Right lobe of liver (tissue), 6 donors: ENCODE data around the gene TOR4A. TPM values are rescaled to one million over a fixed set of nuclear protein-coding genes. Genes with fewer than 3 reads are reported as not detected.

Experiments used
- ATAC-seq, 4 donors: fragments of 200-7000 bp; cut with Tn5 transposase; one replicate each; pipeline ENCODE4 v1.9.1; 2020; ENCODE audit warnings: mild to moderate bottlenecking in 4 of 4, moderate library complexity in 4 of 4
- DNase-seq, 3 donors: peaks; one replicate each; pipeline ENCODE4 v3.0.0-alpha.2; 2020
- H3K27ac ChIP-seq, 3 donors: fragments of 200-600 bp; one replicate each; pipeline ENCODE4 v1.8.0; 2022
- H3K27me3 ChIP-seq, 2 donors: fragments of 200-600 bp; one replicate each; pipeline ENCODE4 v1.8.0; 2022
- H3K36me3 ChIP-seq, 4 donors: fragments of 200-600 bp; sonication (generic) in 1 of 4; one replicate each; pipeline versions ENCODE4 v1.5.1 to v1.8.0; 2017 to 2022; ENCODE audit warnings: control low read depth in 1 of 4
- H3K4me1 ChIP-seq, 4 donors: fragments of 200-600 bp; sonication (generic) in 1 of 4; one replicate each; pipeline versions ENCODE4 v1.5.1 to v1.8.0; 2017 to 2022; ENCODE audit warnings: control low read depth in 1 of 4
- H3K4me3 ChIP-seq, 3 donors: fragments of 200-600 bp; one replicate each; pipeline ENCODE4 v1.8.0; 2022
- H3K9me3 ChIP-seq, 4 donors: fragments of 200-600 bp; sonication (generic) in 1 of 4; one replicate each; pipeline versions ENCODE4 v1.5.1 to v1.8.0; 2017 to 2022; ENCODE audit warnings: control low read depth in 1 of 4
- POLR2A ChIP-seq: fragments of 450-650 bp; IDR thresholded peaks from one replicate; pipeline ENCODE4 v1.6.1; 2017; ENCODE audit warnings: antibody characterized with exemption, mild to moderate bottlenecking
- WGBS: methylation state at CpG from one replicate; pipeline ENCODE4 v1.1.6; 2018; ENCODE audit warnings: low coverage, low lambda C conversion rate; ENCODE audit not compliant: insufficient coverage; ENCODE audit errors: missing lambda C conversion rate; 5-methylcytosine and 5-hydroxymethylcytosine counted together
- intact Hi-C, 2 donors: fragments of 100-400 bp; cut with DNase I; formaldehyde crosslinking; loops; one replicate each; pipeline versions ENCODE4 v1.11.2 to v1.14.1; 2022
- total RNA-seq, 6 experiments: library from RNA; depleted of rRNA in 2 of 6; stranded (reverse); fragments of >200 nt in 2 of 6; fragmentation: NEBNext Ultra II Directional in 3 of 6; extraction: Animal tissue kit (Norgen Biotek cat#: 25700) in 3 of 6; gene quantifications; one replicate each; pipeline versions ENCODE4 v1.1.0 to v1.2.4, GENCODE V29; 2016 to 2023
- TF ChIP-seq, protein P1 (sequence below), 4 donors: fragments of 200-600 bp in 3 of 4; fragments of 450-650 bp in 1 of 4; IDR thresholded peaks; one replicate each; pipeline versions ENCODE4 v1.5.1 to v1.8.0; 2016 to 2022; ENCODE audit warnings: antibody characterized with exemption in 4 of 4, mild to moderate bottlenecking in 2 of 4
- donor health status: DM: no; HTN: yes; CAD: no.
- donor health status: DM: no; HTN: no; CAD: no.
- donor health status: DM: no; HTN: no; CAD: no.
- donor health status: DM: no; HTN: yes; CAD: no.
- donor health status: DM: no; HTN: yes; CAD: no.

TOR4A gene
- total RNA-seq, 6 experiments from 2014 or later: 2.2 to 4.9 (median 3.7) TPM

- H3K9me3 ChIP-seq: no peaks in the 10 kb centered on the region
- peak overlapping the region; percentile 70 to 95 (median 74) for H3K27ac ChIP-seq
- TF ChIP-seq POLR2A: no peak
- TF ChIP-seq, protein P1, sequence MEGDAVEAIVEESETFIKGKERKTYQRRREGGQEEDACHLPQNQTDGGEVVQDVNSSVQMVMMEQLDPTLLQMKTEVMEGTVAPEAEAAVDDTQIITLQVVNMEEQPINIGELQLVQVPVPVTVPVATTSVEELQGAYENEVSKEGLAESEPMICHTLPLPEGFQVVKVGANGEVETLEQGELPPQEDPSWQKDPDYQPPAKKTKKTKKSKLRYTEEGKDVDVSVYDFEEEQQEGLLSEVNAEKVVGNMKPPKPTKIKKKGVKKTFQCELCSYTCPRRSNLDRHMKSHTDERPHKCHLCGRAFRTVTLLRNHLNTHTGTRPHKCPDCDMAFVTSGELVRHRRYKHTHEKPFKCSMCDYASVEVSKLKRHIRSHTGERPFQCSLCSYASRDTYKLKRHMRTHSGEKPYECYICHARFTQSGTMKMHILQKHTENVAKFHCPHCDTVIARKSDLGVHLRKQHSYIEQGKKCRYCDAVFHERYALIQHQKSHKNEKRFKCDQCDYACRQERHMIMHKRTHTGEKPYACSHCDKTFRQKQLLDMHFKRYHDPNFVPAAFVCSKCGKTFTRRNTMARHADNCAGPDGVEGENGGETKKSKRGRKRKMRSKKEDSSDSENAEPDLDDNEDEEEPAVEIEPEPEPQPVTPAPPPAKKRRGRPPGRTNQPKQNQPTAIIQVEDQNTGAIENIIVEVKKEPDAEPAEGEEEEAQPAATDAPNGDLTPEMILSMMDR (IDR thresholded peaks at IDR 0.05): no peak
- peak overlapping the region; percentile 39 to 57 (median 49) for H3K4me3 ChIP-seq
- peaks cover 0 to 10% (median 0%) of the 10 kb centered on the region in 4 donors for H3K36me3 ChIP-seq
- intact Hi-C loops: no loop called here
- DNase-seq: peak; percentile 75 to 77 (median 76)
- H3K4me1 ChIP-seq: peaks cover 0 to 5% (median 0%) of the 10 kb centered on the region in 4 donors
- WGBS: 16% methylated on average over 12 of the region's 30 CpGs
- ATAC-seq: peak; percentile 38 to 62 (median 46)
- H3K27me3 ChIP-seq: no peaks in the 10 kb centered on the region
Observed at GRCh38 chr9:137276473-137277328, 825 bp upstream of the TOR4A start.

DNA sequence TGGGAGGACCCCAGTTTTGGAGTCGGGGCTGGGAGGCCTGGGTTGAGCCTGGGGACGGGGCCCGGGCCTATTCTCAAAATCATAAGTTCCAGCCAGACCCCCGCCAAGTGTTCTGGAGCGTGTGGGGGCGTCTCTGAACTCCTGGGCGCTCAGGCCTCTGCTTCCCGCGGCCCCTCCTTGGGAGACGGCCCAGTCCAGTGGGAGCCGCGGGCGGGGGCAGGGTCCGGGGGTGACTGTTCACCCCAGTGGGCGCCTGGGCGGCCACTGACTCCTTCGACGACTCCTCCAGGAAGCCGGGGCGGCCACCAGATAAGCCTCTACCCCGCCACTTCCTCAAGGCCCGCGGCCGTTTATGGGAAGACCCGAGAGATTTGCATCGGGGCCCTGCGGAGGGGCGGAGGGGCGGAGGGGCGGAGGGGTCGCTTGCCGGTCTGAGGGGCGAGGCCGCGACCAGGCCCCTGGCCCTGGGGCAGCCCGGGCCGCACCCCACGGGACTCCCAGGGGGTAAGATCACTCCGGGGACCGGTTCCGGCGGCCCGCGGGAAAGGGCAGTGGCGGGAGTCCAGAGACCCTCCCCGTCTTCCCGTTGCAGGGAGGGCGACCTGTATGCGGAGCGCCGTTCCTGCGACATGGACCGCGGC is 655 bp downstream of the TOR4A start:
- peak; percentile 58 to 67 (median 59) for DNase-seq
- peak overlapping the region; percentile 70 to 95 (median 74) for H3K27ac ChIP-seq
- no peaks in the 10 kb centered on the region for H3K9me3 ChIP-seq
- intact Hi-C loops: no loop called here
- no CpG with 5 or more reads among the region's 54 CpGs for WGBS
- ATAC-seq: peak; percentile 4 to 38 (median 16)
- no peaks in the 10 kb centered on the region for H3K36me3 ChIP-seq
- peak overlapping the region; percentile 39 to 57 (median 49) for H3K4me3 ChIP-seq
- TF ChIP-seq POLR2A: no peak
- TF ChIP-seq, protein P1 (IDR thresholded peaks at IDR 0.05): no peak
- peaks cover 0 to 5% (median 0%) of the 10 kb centered on the region in 4 donors for H3K4me1 ChIP-seq
- H3K27me3 ChIP-seq: no peaks in the 10 kb centered on the region

GRCh38 chr9:137278721-137279711 is 1.5 kb downstream of the TOR4A start:
- no peak for ATAC-seq
- no peaks in the 10 kb centered on the region for H3K36me3 ChIP-seq
- DNase-seq: peak in 1 of 3 donors; percentile 52
- no peaks in the 10 kb centered on the region for H3K27me3 ChIP-seq
- H3K4me1 ChIP-seq: no peaks in the 10 kb centered on the region
- intact Hi-C loops: no loop called here
- H3K4me3 ChIP-seq: peak overlapping the region; percentile 39 to 57 (median 49)
- no peak overlapping the region for H3K27ac ChIP-seq
- H3K9me3 ChIP-seq: no peaks in the 10 kb centered on the region
- 98% methylated on average over 13 of the region's 139 CpGs for WGBS
- no peak for TF ChIP-seq POLR2A

DNA sequence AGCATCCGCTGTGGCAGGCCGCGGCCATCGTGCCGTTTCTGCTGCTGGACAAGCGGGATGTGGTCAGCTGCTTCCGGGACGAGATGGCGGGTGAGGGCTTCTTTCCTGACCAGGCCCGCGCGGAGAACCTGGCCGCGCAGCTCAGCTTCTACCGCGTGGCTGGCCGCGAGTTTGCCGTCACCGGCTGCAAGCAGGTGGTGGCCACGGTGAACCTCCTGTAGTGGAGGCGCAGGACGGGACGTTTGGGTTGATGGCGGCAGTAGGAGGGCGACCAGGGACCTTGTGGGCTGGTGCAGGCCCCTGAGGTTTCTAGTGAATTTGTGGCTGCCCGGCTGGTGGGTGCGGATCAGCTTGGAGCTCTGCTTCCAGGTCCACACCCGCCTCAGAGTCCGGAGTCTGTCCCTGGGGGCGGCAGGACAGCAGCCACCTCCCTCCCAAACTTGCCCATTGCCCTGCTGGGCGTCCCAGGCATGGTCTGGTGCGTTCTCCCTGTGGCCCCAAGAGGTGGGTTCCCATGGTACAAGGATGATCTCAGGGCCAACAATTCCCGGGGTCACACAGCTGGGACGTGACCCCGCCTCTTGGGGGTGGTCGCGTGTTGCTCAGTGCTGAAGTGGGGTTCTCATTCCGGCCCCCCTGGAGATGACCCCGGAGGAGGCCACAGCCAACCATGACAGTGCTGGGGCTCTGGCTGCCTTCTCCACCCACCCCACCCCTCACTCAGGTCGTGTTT is 2.4 kb downstream of the TOR4A start:
- Histone ChIP-seq H3K36me3 (no peaks in the 10 kb centered on the region), H3K4me3 (no peak overlapping the region), H3K27ac (no peak overlapping the region), H3K9me3 (no peaks in the 10 kb centered on the region), H3K27me3 (no peaks in the 10 kb centered on the region), H3K4me1 (no peaks in the 10 kb centered on the region)
- WGBS: 96% methylated on average over 11 of the region's 41 CpGs
- peak in 1 of 3 donors; percentile 56 for DNase-seq
- ATAC-seq: no peak
- intact Hi-C loops: no loop called here
- TF ChIP-seq, protein P1 (IDR thresholded peaks at IDR 0.05): no peak
- no peak for TF ChIP-seq POLR2A
